ENCODE results near the gene SMAD1.
"Not testable (repeated sequence)": the region's sequence is repeated elsewhere in the genome, so short reads cannot be mapped to it uniquely, and the experiment has no call there.

Gene SMAD1

GRCh38 chr4:145566086-145566708, 84.5 kb downstream of the SMAD1 start:
- DNase-seq, result no peak

GRCh38 chr4:145566768-145567167, 85.1 kb downstream of the SMAD1 start:
- no peak for DNase-seq

GRCh38 chr4:145567516-145567915, 85.9 kb downstream of the SMAD1 start:
- no peak for DNase-seq

GRCh38 chr4:145574546-145574945, 92.9 kb downstream of the SMAD1 start:
- DNase-seq, result not testable (repeated sequence)

- no peak for DNase-seq
Measured at GRCh38 chr4:145580906-145581305, 99.3 kb downstream of the SMAD1 start.

- DNase-seq, result no peak
Measured at GRCh38 chr4:145583191-145584055, 101.8 kb downstream of the SMAD1 start.

- DNase-seq, result no peak
Measured at GRCh38 chr4:145587088-145587754, 105.6 kb downstream of the SMAD1 start.

GRCh38 chr4:145589381-145589780, 107.7 kb downstream of the SMAD1 start:
- not testable (repeated sequence) for DNase-seq

GRCh38 chr4:145589916-145590702, 108.5 kb downstream of the SMAD1 start:
- DNase-seq, result no peak

- no peak for DNase-seq
Measured at GRCh38 chr4:145602129-145602760, 120.6 kb downstream of the SMAD1 start.

GRCh38 chr4:145605941-145606340, 124.3 kb downstream of the SMAD1 start:
- no peak for DNase-seq
